ENCODE measurements around the gene ZNF385A. TPM values are rescaled to one million over a fixed set of nuclear protein-coding genes. Genes with fewer than 3 reads are reported as not detected.

Gene ZNF385A
- total and polyA plus RNA-seq, 9 of the 15 experiments (the other 6 are each of a cell fraction or from before 2014, with no cell fraction given): 1.0 to 111 (median 7.7) TPM

GRCh38 chr12:54416687-54417603 lies 32.4 kb upstream of the ZNF385A start (continued):
- TF ChIP-seq CHAMP1 (IDR thresholded peaks at IDR 0.05): no peak

GRCh38 chr12:54415221-54415929 lies 30.8 kb upstream of the ZNF385A start:
- in situ Hi-C loops (cut with MboI) (no loop called here), intact Hi-C loops (cut with micrococcal nuclease) (no loop called here)
- no peaks in the 10 kb centered on the region for H3K27me3 ChIP-seq (ENCODE audit: control insufficient read depth in 2 of 2, insufficient read depth in 2 of 2, low read length in 2 of 2)
- ATAC-seq (no peak), DNase-seq (ENCODE audit: extremely low read depth in 1 of 4, low spot score in 3 of 4) (peak in 1 of 4 experiments; percentile 10), FAIRE-seq (no peak)
- H4K20me1 ChIP-seq (replicated peaks; ENCODE audit: control insufficient read depth, insufficient read depth, low read length): peaks cover 40% of the 10 kb centered on the region
- peaks cover 51% of the 10 kb centered on the region for H3K36me3 ChIP-seq (ENCODE audit: control insufficient read depth, insufficient read depth, low read length)
- BruUV-seq (replicated peaks): no TSS peak
- no peaks in the 10 kb centered on the region for H3K9me3 ChIP-seq (replicated peaks; ENCODE audit: control insufficient read depth, insufficient read depth, low read depth, low read length)
- H3K4me2 ChIP-seq (ENCODE audit: insufficient read depth, low read length): peak overlapping the region; percentile 46
- peaks cover 20% of the 10 kb centered on the region for H3K9me1 ChIP-seq (ENCODE audit: control insufficient read depth, insufficient read depth, low read length)
- WGBS (ENCODE audit: insufficient coverage, low coverage, missing lambda C conversion rate): 69% methylated on average over 4 of the region's 4 CpGs
- ChIA-PET CTCF (ENCODE audit: low intra/inter-chr PET ratio) (no interaction called here), POLR2A (interaction anchor here (0.6 to 5.2 kb wide), 6 partner anchors 9 to 242 kb away, joined by 3 to 36 read pairs (median 6); no protein-coding TSS in a partner anchor)
- peaks cover 88% of the 10 kb centered on the region for H3K79me2 ChIP-seq (ENCODE audit: control insufficient read depth, insufficient read depth, low read length)
- H3K4me1 ChIP-seq (replicated peaks in 1 of 2; ENCODE audit: control insufficient read depth in 2 of 2, insufficient read depth in 2 of 2, low read length in 2 of 2): peaks cover 42 to 57% of the 10 kb centered on the region in 2 experiments
- H3K4me3 ChIP-seq: no peak overlapping the region
- no peak for TF ChIP-seq NR4A1 (CRISPR knock-in tag; IDR thresholded peaks at IDR 0.05)
- no peak for TF ChIP-seq NR4A1 (tag; IDR thresholded peaks at IDR 0.05)
- TF ChIP-seq TFAP4 (CRISPR knock-in tag; IDR thresholded peaks at IDR 0.05; ENCODE audit: borderline replicate concordance): peak; percentile 23; the same call in 1 of the 2 replicates
- no peak overlapping the region for H2AFZ ChIP-seq (ENCODE audit: low read depth, low read length)
- H3K27ac ChIP-seq (ENCODE audit: extremely low read depth, low read depth, low read length): peak overlapping the region; percentile 19; the same call in 1 of the 3 replicates
- peak overlapping the region in 1 of 2 experiments; percentile 69; a peak in 1 of 4 replicates for H3K9ac ChIP-seq (ENCODE audit: insufficient read depth in 1 of 2, low read depth in 2 of 2, low read length in 2 of 2)
